GM20000 (cell line): ENCODE measurements around the gene NUDT13.

Source experiments
- DNase-seq: peaks from one replicate; pipeline ENCODE4 v3.0.0; 2012; ENCODE audit warnings: low spot score
- TF ChIP-seq, protein P1 (sequence below): IDR thresholded peaks from 2 replicates; pipeline ENCODE4 v1.5.1; 2012; ENCODE audit warnings: mild to moderate bottlenecking, control low read depth; ENCODE audit errors: extremely low read depth, missing control alignments

The NUDT13 gene

GRCh38 chr10:73168465-73168803 is 58.2 kb downstream of the NUDT13 start:
- TF ChIP-seq, protein P1, sequence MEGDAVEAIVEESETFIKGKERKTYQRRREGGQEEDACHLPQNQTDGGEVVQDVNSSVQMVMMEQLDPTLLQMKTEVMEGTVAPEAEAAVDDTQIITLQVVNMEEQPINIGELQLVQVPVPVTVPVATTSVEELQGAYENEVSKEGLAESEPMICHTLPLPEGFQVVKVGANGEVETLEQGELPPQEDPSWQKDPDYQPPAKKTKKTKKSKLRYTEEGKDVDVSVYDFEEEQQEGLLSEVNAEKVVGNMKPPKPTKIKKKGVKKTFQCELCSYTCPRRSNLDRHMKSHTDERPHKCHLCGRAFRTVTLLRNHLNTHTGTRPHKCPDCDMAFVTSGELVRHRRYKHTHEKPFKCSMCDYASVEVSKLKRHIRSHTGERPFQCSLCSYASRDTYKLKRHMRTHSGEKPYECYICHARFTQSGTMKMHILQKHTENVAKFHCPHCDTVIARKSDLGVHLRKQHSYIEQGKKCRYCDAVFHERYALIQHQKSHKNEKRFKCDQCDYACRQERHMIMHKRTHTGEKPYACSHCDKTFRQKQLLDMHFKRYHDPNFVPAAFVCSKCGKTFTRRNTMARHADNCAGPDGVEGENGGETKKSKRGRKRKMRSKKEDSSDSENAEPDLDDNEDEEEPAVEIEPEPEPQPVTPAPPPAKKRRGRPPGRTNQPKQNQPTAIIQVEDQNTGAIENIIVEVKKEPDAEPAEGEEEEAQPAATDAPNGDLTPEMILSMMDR, result no peak
- no peak for DNase-seq

- TF ChIP-seq, protein P1, result no peak
- DNase-seq, result no peak
Measured at GRCh38 chr10:73169320-73169719, 59.1 kb downstream of the NUDT13 start.

- DNase-seq, result no peak
- TF ChIP-seq, protein P1, result no peak
Measured at GRCh38 chr10:73172867-73173266, 62.6 kb downstream of the NUDT13 start.

DNA sequence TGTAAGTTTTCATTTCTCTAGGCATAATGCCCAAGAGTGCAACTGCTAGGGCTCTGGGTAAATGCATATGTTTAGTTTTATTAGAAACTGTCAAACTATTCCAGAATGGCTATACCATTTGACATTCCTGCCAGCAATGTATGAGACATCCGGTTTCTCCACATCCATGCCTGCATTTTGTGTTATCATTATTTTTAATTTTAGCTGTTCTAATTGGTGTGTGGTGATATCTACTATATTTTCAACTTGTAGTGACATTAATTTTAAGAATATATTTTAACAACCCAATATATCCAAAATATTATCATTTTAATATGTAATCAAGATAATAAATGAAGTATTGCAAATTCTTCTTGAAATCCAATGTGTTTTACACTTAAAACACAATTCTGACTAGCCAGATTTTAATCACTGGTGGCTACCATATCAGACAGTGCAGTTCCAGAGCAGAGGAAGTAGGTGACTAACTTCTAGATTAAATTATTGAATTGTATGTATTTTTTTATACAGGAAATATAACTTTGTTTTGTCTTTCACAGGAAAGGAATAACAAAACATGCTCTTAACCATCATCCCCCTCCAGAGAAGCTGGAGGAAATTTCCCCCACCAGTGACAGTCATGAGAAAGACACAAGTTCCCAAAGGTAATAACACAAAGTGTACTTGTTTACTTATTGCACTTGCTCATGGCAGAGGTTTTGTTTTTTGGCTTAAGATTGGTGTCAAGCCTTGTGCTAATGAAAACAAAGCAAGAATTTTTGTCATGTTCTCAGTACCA is 64.1 kb downstream of the NUDT13 start:
- no peak for DNase-seq
- TF ChIP-seq, protein P1, result no peak
